ENCODE data around the gene CSRP1. TPM values are rescaled to one million over a fixed set of nuclear protein-coding genes. Genes with fewer than 3 reads are reported as not detected.

The CSRP1 gene
- total and polyA plus RNA-seq, 2 of the 13 experiments (the other 11 are each of a cell fraction or from before 2014, with no cell fraction given): 17.7 to 68.9 TPM

DNA sequence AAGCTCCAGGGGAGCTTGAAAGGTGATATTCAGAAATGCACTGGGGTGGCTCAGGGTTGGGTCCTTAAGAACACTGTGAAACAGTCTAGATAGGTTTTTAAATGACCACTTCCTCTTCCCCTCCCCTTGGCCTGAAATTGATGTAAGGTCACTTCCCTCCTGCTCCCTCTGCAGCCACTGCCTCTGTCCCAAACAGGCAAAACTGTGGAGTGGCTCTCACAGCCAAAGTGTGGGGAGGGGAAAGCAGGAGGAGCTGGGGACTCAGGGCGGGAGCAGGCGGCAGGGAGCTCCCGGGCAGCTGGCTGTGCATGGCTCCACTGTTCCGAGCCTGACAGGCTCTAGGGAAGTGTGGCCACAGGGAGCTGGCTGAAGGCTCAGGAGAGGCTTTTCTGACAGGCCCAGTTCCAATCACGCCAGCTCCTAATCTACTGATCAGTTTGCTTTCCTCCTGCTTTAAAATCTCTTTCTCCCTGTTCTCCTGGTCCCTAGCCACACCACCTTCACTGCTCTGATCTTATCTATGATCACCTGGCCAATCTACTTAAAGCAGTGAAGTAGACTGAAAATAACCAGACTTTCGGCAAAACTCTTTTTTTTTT lies 5.1 kb upstream of the CSRP1 start (continued):
- TF ChIP-seq, protein P1, sequence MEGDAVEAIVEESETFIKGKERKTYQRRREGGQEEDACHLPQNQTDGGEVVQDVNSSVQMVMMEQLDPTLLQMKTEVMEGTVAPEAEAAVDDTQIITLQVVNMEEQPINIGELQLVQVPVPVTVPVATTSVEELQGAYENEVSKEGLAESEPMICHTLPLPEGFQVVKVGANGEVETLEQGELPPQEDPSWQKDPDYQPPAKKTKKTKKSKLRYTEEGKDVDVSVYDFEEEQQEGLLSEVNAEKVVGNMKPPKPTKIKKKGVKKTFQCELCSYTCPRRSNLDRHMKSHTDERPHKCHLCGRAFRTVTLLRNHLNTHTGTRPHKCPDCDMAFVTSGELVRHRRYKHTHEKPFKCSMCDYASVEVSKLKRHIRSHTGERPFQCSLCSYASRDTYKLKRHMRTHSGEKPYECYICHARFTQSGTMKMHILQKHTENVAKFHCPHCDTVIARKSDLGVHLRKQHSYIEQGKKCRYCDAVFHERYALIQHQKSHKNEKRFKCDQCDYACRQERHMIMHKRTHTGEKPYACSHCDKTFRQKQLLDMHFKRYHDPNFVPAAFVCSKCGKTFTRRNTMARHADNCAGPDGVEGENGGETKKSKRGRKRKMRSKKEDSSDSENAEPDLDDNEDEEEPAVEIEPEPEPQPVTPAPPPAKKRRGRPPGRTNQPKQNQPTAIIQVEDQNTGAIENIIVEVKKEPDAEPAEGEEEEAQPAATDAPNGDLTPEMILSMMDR (CRISPR knock-in tag; IDR thresholded peaks at IDR 0.05): peak; percentile 15; the same call in 1 of the 2 replicates
- no peak for TF ChIP-seq ZKSCAN8 (CRISPR knock-in tag; IDR thresholded peaks at IDR 0.05; ENCODE audit: borderline replicate concordance)
- no peak for TF ChIP-seq ZNF703 (CRISPR knock-in tag; IDR thresholded peaks at IDR 0.05; ENCODE audit: borderline replicate concordance)
- TF ChIP-seq, protein P2, sequence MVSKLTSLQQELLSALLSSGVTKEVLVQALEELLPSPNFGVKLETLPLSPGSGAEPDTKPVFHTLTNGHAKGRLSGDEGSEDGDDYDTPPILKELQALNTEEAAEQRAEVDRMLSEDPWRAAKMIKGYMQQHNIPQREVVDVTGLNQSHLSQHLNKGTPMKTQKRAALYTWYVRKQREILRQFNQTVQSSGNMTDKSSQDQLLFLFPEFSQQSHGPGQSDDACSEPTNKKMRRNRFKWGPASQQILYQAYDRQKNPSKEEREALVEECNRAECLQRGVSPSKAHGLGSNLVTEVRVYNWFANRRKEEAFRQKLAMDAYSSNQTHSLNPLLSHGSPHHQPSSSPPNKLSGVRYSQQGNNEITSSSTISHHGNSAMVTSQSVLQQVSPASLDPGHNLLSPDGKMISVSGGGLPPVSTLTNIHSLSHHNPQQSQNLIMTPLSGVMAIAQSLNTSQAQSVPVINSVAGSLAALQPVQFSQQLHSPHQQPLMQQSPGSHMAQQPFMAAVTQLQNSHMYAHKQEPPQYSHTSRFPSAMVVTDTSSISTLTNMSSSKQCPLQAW (CRISPR knock-in tag; IDR thresholded peaks at IDR 0.05): no peak
- TF ChIP-seq ZNF747 (CRISPR knock-in tag; IDR thresholded peaks at IDR 0.05; ENCODE audit: borderline replicate concordance): no peak
- TF ChIP-seq CENPT (CRISPR knock-in tag; IDR thresholded peaks at IDR 0.05; ENCODE audit: low read depth): no peak
- TF ChIP-seq, protein P3, sequence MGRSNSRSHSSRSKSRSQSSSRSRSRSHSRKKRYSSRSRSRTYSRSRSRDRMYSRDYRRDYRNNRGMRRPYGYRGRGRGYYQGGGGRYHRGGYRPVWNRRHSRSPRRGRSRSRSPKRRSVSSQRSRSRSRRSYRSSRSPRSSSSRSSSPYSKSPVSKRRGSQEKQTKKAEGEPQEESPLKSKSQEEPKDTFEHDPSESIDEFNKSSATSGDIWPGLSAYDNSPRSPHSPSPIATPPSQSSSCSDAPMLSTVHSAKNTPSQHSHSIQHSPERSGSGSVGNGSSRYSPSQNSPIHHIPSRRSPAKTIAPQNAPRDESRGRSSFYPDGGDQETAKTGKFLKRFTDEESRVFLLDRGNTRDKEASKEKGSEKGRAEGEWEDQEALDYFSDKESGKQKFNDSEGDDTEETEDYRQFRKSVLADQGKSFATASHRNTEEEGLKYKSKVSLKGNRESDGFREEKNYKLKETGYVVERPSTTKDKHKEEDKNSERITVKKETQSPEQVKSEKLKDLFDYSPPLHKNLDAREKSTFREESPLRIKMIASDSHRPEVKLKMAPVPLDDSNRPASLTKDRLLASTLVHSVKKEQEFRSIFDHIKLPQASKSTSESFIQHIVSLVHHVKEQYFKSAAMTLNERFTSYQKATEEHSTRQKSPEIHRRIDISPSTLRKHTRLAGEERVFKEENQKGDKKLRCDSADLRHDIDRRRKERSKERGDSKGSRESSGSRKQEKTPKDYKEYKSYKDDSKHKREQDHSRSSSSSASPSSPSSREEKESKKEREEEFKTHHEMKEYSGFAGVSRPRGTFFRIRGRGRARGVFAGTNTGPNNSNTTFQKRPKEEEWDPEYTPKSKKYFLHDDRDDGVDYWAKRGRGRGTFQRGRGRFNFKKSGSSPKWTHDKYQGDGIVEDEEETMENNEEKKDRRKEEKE (IDR thresholded peaks at IDR 0.05): no peak
- peak; percentile 37; the same call in 1 of the 2 replicates for TF ChIP-seq SAP130 (CRISPR knock-in tag; IDR thresholded peaks at IDR 0.05; ENCODE audit: low read depth)
- TF ChIP-seq ZNF296 (CRISPR knock-in tag; conservative IDR thresholded peaks at IDR 0.05): no peak
- TF ChIP-seq POLR2A (IDR thresholded peaks at IDR 0.05; ENCODE audit: insufficient read depth in 1 of 2, low read depth in 2 of 2, low read length in 2 of 2): no peak
- TF ChIP-seq, protein P4, sequence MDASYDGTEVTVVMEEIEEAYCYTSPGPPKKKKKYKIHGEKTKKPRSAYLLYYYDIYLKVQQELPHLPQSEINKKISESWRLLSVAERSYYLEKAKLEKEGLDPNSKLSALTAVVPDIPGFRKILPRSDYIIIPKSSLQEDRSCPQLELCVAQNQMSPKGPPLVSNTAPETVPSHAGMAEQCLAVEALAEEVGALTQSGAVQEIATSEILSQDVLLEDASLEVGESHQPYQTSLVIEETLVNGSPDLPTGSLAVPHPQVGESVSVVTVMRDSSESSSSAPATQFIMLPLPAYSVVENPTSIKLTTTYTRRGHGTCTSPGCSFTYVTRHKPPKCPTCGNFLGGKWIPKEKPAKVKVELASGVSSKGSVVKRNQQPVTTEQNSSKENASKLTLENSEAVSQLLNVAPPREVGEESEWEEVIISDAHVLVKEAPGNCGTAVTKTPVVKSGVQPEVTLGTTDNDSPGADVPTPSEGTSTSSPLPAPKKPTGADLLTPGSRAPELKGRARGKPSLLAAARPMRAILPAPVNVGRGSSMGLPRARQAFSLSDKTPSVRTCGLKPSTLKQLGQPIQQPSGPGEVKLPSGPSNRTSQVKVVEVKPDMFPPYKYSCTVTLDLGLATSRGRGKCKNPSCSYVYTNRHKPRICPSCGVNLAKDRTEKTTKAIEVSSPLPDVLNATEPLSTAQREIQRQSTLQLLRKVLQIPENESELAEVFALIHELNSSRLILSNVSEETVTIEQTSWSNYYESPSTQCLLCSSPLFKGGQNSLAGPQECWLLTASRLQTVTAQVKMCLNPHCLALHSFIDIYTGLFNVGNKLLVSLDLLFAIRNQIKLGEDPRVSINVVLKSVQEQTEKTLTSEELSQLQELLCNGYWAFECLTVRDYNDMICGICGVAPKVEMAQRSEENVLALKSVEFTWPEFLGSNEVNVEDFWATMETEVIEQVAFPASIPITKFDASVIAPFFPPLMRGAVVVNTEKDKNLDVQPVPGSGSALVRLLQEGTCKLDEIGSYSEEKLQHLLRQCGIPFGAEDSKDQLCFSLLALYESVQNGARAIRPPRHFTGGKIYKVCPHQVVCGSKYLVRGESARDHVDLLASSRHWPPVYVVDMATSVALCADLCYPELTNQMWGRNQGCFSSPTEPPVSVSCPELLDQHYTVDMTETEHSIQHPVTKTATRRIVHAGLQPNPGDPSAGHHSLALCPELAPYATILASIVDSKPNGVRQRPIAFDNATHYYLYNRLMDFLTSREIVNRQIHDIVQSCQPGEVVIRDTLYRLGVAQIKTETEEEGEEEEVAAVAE (CRISPR knock-in tag; IDR thresholded peaks at IDR 0.05; ENCODE audit: borderline replicate concordance): no peak
- TF ChIP-seq, protein P5, sequence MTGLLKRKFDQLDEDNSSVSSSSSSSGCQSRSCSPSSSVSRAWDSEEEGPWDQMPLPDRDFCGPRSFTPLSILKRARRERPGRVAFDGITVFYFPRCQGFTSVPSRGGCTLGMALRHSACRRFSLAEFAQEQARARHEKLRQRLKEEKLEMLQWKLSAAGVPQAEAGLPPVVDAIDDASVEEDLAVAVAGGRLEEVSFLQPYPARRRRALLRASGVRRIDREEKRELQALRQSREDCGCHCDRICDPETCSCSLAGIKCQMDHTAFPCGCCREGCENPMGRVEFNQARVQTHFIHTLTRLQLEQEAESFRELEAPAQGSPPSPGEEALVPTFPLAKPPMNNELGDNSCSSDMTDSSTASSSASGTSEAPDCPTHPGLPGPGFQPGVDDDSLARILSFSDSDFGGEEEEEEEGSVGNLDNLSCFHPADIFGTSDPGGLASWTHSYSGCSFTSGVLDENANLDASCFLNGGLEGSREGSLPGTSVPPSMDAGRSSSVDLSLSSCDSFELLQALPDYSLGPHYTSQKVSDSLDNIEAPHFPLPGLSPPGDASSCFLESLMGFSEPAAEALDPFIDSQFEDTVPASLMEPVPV (CRISPR knock-in tag; IDR thresholded peaks at IDR 0.05): no peak
- TF ChIP-seq, protein P6, sequence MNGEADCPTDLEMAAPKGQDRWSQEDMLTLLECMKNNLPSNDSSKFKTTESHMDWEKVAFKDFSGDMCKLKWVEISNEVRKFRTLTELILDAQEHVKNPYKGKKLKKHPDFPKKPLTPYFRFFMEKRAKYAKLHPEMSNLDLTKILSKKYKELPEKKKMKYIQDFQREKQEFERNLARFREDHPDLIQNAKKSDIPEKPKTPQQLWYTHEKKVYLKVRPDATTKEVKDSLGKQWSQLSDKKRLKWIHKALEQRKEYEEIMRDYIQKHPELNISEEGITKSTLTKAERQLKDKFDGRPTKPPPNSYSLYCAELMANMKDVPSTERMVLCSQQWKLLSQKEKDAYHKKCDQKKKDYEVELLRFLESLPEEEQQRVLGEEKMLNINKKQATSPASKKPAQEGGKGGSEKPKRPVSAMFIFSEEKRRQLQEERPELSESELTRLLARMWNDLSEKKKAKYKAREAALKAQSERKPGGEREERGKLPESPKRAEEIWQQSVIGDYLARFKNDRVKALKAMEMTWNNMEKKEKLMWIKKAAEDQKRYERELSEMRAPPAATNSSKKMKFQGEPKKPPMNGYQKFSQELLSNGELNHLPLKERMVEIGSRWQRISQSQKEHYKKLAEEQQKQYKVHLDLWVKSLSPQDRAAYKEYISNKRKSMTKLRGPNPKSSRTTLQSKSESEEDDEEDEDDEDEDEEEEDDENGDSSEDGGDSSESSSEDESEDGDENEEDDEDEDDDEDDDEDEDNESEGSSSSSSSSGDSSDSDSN (CRISPR knock-in tag; IDR thresholded peaks at IDR 0.05): peak; percentile 42; the same call in 1 of the 2 replicates
